Measurements from ENCODE around the gene C1orf52. TPM values are rescaled to one million over a fixed set of nuclear protein-coding genes. Genes with fewer than 3 reads are reported as not detected.

The C1orf52 gene
- total RNA-seq, 1 donor from 2014 or later: 13.0 TPM

- DNase-seq (ENCODE audit: extremely low spot score in 2 of 2): no peak
- H3K9me3 ChIP-seq: no peaks in the 10 kb centered on the region
- no peaks in the 10 kb centered on the region for H3K36me3 ChIP-seq
- no peak overlapping the region for H3K27ac ChIP-seq
- TF ChIP-seq POLR2AphosphoS5 (IDR thresholded peaks at IDR 0.05; ENCODE audit: insufficient read depth in 1 of 2, low read depth in 1 of 2): no peak
- TF ChIP-seq CTCF (IDR thresholded peaks at IDR 0.05): no peak
- no peak for TF ChIP-seq POLR2A (IDR thresholded peaks at IDR 0.05)
- no peak overlapping the region for H3K4me3 ChIP-seq
- no peaks in the 10 kb centered on the region for H3K27me3 ChIP-seq
- intact Hi-C loops (cut with DNase I): no loop called here
- peaks cover 4% of the 10 kb centered on the region for H3K4me1 ChIP-seq
These were observed 44.1 kb upstream of the C1orf52 start for GRCh38 chr1:85303440-85304162.

- no peak for DNase-seq (ENCODE audit: extremely low spot score in 2 of 2)
- no peak overlapping the region for H3K4me3 ChIP-seq
- H3K27ac ChIP-seq: no peak overlapping the region
- TF ChIP-seq POLR2A (IDR thresholded peaks at IDR 0.05): no peak
- no peaks in the 10 kb centered on the region for H3K27me3 ChIP-seq
- intact Hi-C loops (cut with DNase I): no loop called here
- H3K36me3 ChIP-seq: no peaks in the 10 kb centered on the region
- H3K4me1 ChIP-seq: peaks cover 23% of the 10 kb centered on the region
- no peaks in the 10 kb centered on the region for H3K9me3 ChIP-seq
These were observed 40.7 kb upstream of the C1orf52 start for GRCh38 chr1:85300140-85300539.

GRCh38 chr1:85297855-85298629 is 38.6 kb upstream of the C1orf52 start:
- peak overlapping the region in 1 of 2 donors; percentile 16 for H3K4me3 ChIP-seq
- peak in 1 of 2 donors; percentile 83 for DNase-seq (ENCODE audit: extremely low spot score in 2 of 2)

GRCh38 chr1:85297538-85297854 is 38.0 kb upstream of the C1orf52 start:
- H3K4me1 ChIP-seq: peaks cover 23% of the 10 kb centered on the region
- peak overlapping the region; percentile 75 for H3K27ac ChIP-seq
- no peaks in the 10 kb centered on the region for H3K9me3 ChIP-seq
- peak overlapping the region in 1 of 2 donors; percentile 16 for H3K4me3 ChIP-seq
- intact Hi-C loops (cut with DNase I): no loop called here
- peak in 1 of 2 donors; percentile 85 for DNase-seq (ENCODE audit: extremely low spot score in 2 of 2)
- H3K27me3 ChIP-seq: no peaks in the 10 kb centered on the region
- TF ChIP-seq POLR2AphosphoS5 (IDR thresholded peaks at IDR 0.05; ENCODE audit: insufficient read depth in 1 of 2, low read depth in 1 of 2) (no peak), POLR2A (IDR thresholded peaks at IDR 0.05) (no peak), CTCF (IDR thresholded peaks at IDR 0.05) (no peak)
- no peaks in the 10 kb centered on the region for H3K36me3 ChIP-seq

More at GRCh38 chr1:85297855-85298629, 38.6 kb upstream of the C1orf52 start:
- TF ChIP-seq POLR2AphosphoS5 (IDR thresholded peaks at IDR 0.05; ENCODE audit: insufficient read depth in 1 of 2, low read depth in 1 of 2) (peak in 1 of 2 donors; percentile 98), POLR2A (IDR thresholded peaks at IDR 0.05) (no peak)
- Histone ChIP-seq H3K9me3 (no peaks in the 10 kb centered on the region), H3K4me1 (peaks cover 23% of the 10 kb centered on the region), H3K27me3 (no peaks in the 10 kb centered on the region), H3K36me3 (no peaks in the 10 kb centered on the region), H3K27ac (peak overlapping the region; percentile 75)
- intact Hi-C loops (cut with DNase I): no loop called here

- Histone ChIP-seq H3K4me3 (no peak overlapping the region), H3K9me3 (no peaks in the 10 kb centered on the region), H3K27ac (peak overlapping the region; percentile 75), H3K4me1 (peaks cover 23% of the 10 kb centered on the region), H3K36me3 (no peaks in the 10 kb centered on the region), H3K27me3 (no peaks in the 10 kb centered on the region)
- TF ChIP-seq POLR2A (IDR thresholded peaks at IDR 0.05) (no peak), CTCF (IDR thresholded peaks at IDR 0.05) (no peak), POLR2AphosphoS5 (IDR thresholded peaks at IDR 0.05; ENCODE audit: insufficient read depth in 1 of 2, low read depth in 1 of 2) (no peak)
- intact Hi-C loops (cut with DNase I): no loop called here
- DNase-seq (ENCODE audit: extremely low spot score in 2 of 2): no peak
These were observed 37.5 kb upstream of the C1orf52 start for GRCh38 chr1:85296980-85297379.

GRCh38 chr1:85295654-85296053 is 36.2 kb upstream of the C1orf52 start:
- intact Hi-C loops (cut with DNase I): no loop called here
- DNase-seq (ENCODE audit: extremely low spot score in 2 of 2): no peak

More at GRCh38 chr1:85295654-85296053, 36.2 kb upstream of the C1orf52 start:
- Histone ChIP-seq H3K27ac (no peak overlapping the region), H3K4me1 (peaks cover 23% of the 10 kb centered on the region), H3K27me3 (no peaks in the 10 kb centered on the region), H3K9me3 (no peaks in the 10 kb centered on the region), H3K36me3 (no peaks in the 10 kb centered on the region), H3K4me3 (no peak overlapping the region)
- TF ChIP-seq POLR2AphosphoS5 (IDR thresholded peaks at IDR 0.05; ENCODE audit: insufficient read depth in 1 of 2, low read depth in 1 of 2) (no peak), CTCF (IDR thresholded peaks at IDR 0.05) (no peak), POLR2A (IDR thresholded peaks at IDR 0.05) (no peak)
